K562 (cell line): ENCODE data around the gene SIGLEC6. TPM values are rescaled to one million over a fixed set of nuclear protein-coding genes. Genes with fewer than 3 reads are reported as not detected.

Experiments used
- ZNF444 ChIP-seq: fragments of 250-450 bp; sonication (Bioruptor Pico); IDR thresholded peaks from 2 replicates; pipeline ENCODE4 v1.4.0; 2020; ENCODE audit warnings: mild to moderate bottlenecking, moderate library complexity
- polyA plus RNA-seq, 8 experiments: library from polyadenylated mRNA; depleted of rRNA in 4 of 8; stranded (reverse) in 5 of 8; unstranded in 3 of 8; fragments of >200 nt; fragmentation: Nextera tagmentation in 2 of 8; fragmentation: Illumina TruSeq in 1 of 8; extraction: Ambion mirVana in 2 of 8; extraction: Trizol in 1 of 8; gene quantifications; 2 replicates each; pipeline versions ENCODE4 v1.2.1 to v1.2.3, GENCODE V29; 2011 to 2014; ENCODE audit warnings: inconsistent platforms in 1 of 8, missing spikeins in 1 of 8
- total RNA-seq, 7 experiments: library from RNA; depleted of rRNA in 6 of 7; stranded (reverse); fragments of >200 nt in 6 of 7; fragmentation: Illumina TruSeq in 2 of 7; extraction: Trizol in 2 of 7; gene quantifications; 2 replicates each; pipeline versions ENCODE4 v1.2.1 to v1.2.3, GENCODE V29; 2011 to 2021; ENCODE audit warnings: low replicate concordance in 1 of 7
- TF ChIP-seq, protein P1 (sequence below), 2 experiments: fragments of 450-650 bp; formaldehyde crosslinking in 1 of 2; IDR thresholded peaks; 2 replicates each; pipeline versions ENCODE4 v1.4.0 to v1.6.1; 2014 to 2020; ENCODE audit warnings: mild to moderate bottlenecking in 2 of 2, borderline replicate concordance in 1 of 2, low read depth in 1 of 2
- TF ChIP-seq, protein P2 (sequence below): sonication (generic); formaldehyde crosslinking; IDR thresholded peaks from 2 replicates; pipeline ENCODE4 v1.8.1; 2023; ENCODE audit warnings: missing genetic modification reagents, mild to moderate bottlenecking, borderline replicate concordance
- TF ChIP-seq, protein P3 (sequence below), 2 experiments: fragments of 450-650 bp; conservative IDR thresholded peaks; 2 replicates each; pipeline ENCODE4 v1.6.1; 2017; ENCODE audit warnings: mild to moderate bottlenecking in 2 of 2, moderate library complexity in 2 of 2
- TF ChIP-seq, protein P4 (sequence below): sonication (generic); formaldehyde crosslinking; IDR thresholded peaks from 2 replicates; pipeline ENCODE4 v1.8.0; 2023; ENCODE audit warnings: mild to moderate bottlenecking, missing genetic modification reagents

SIGLEC6 gene
- total and polyA plus RNA-seq, 9 of the 15 experiments (the other 6 are each of a cell fraction or from before 2014, with no cell fraction given), result 0.03 to 17.5 (median 0.71) TPM

DNA sequence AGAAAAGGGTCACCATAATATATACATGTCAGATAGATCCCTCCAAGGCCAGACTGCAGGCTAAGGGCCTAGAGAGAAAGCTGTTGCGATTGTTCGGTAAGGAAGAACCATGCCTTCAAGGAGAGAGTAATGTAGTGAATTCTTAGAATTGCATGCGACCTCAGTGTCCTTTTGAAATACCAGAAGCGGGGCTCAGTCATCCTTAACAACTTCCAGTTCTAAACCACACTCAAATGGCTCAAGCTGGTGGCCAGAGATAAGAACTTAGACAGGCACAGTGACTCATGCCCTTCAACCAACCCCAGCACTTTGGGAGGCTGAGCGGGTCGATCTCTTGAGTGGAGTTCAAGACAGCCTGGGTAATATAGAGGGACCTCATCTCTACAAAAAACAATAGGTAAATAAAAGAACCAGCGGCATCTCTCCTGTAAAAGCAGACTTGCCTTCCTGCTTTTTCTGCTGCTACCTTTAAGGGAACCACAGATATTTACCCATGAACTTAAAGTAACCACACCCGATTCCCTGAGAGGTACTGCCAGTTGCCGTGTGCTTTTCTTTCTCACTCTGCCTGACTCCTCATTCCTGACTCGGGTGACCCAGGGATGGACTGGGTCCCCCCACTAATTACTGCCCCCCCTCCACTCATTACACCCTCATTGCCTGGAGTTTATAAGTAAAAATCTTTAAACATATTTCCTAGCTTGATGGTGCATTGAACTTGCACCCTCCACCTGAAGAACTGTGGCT is 15.4 kb upstream of the SIGLEC6 start (continued):
- TF ChIP-seq, protein P1, sequence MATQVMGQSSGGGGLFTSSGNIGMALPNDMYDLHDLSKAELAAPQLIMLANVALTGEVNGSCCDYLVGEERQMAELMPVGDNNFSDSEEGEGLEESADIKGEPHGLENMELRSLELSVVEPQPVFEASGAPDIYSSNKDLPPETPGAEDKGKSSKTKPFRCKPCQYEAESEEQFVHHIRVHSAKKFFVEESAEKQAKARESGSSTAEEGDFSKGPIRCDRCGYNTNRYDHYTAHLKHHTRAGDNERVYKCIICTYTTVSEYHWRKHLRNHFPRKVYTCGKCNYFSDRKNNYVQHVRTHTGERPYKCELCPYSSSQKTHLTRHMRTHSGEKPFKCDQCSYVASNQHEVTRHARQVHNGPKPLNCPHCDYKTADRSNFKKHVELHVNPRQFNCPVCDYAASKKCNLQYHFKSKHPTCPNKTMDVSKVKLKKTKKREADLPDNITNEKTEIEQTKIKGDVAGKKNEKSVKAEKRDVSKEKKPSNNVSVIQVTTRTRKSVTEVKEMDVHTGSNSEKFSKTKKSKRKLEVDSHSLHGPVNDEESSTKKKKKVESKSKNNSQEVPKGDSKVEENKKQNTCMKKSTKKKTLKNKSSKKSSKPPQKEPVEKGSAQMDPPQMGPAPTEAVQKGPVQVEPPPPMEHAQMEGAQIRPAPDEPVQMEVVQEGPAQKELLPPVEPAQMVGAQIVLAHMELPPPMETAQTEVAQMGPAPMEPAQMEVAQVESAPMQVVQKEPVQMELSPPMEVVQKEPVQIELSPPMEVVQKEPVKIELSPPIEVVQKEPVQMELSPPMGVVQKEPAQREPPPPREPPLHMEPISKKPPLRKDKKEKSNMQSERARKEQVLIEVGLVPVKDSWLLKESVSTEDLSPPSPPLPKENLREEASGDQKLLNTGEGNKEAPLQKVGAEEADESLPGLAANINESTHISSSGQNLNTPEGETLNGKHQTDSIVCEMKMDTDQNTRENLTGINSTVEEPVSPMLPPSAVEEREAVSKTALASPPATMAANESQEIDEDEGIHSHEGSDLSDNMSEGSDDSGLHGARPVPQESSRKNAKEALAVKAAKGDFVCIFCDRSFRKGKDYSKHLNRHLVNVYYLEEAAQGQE (IDR thresholded peaks at IDR 0.05; ENCODE audit: borderline replicate concordance), result peak; percentile 74; the same call in 1 of the 2 replicates
- TF ChIP-seq, protein P1 (CRISPR knock-in tag; IDR thresholded peaks at IDR 0.05; ENCODE audit: low read depth), result no peak
- TF ChIP-seq ZNF444, result no peak
- TF ChIP-seq, protein P2, sequence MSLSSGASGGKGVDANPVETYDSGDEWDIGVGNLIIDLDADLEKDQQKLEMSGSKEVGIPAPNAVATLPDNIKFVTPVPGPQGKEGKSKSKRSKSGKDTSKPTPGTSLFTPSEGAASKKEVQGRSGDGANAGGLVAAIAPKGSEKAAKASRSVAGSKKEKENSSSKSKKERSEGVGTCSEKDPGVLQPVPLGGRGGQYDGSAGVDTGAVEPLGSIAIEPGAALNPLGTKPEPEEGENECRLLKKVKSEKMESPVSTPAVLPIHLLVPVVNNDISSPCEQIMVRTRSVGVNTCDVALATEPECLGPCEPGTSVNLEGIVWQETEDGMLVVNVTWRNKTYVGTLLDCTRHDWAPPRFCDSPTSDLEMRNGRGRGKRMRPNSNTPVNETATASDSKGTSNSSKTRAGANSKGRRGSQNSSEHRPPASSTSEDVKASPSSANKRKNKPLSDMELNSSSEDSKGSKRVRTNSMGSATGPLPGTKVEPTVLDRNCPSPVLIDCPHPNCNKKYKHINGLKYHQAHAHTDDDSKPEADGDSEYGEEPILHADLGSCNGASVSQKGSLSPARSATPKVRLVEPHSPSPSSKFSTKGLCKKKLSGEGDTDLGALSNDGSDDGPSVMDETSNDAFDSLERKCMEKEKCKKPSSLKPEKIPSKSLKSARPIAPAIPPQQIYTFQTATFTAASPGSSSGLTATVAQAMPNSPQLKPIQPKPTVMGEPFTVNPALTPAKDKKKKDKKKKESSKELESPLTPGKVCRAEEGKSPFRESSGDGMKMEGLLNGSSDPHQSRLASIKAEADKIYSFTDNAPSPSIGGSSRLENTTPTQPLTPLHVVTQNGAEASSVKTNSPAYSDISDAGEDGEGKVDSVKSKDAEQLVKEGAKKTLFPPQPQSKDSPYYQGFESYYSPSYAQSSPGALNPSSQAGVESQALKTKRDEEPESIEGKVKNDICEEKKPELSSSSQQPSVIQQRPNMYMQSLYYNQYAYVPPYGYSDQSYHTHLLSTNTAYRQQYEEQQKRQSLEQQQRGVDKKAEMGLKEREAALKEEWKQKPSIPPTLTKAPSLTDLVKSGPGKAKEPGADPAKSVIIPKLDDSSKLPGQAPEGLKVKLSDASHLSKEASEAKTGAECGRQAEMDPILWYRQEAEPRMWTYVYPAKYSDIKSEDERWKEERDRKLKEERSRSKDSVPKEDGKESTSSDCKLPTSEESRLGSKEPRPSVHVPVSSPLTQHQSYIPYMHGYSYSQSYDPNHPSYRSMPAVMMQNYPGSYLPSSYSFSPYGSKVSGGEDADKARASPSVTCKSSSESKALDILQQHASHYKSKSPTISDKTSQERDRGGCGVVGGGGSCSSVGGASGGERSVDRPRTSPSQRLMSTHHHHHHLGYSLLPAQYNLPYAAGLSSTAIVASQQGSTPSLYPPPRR (CRISPR knock-in tag), result no peak; the same call in 1 of the 2 replicates
- TF ChIP-seq, protein P3, sequence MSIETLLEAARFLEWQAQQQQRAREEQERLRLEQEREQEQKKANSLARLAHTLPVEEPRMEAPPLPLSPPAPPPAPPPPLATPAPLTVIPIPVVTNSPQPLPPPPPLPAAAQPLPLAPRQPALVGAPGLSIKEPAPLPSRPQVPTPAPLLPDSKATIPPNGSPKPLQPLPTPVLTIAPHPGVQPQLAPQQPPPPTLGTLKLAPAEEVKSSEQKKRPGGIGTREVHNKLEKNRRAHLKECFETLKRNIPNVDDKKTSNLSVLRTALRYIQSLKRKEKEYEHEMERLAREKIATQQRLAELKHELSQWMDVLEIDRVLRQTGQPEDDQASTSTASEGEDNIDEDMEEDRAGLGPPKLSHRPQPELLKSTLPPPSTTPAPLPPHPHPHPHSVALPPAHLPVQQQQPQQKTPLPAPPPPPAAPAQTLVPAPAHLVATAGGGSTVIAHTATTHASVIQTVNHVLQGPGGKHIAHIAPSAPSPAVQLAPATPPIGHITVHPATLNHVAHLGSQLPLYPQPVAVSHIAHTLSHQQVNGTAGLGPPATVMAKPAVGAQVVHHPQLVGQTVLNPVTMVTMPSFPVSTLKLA (conservative IDR thresholded peaks at IDR 0.05), result peak; percentile 67 to 90
- TF ChIP-seq, protein P4, sequence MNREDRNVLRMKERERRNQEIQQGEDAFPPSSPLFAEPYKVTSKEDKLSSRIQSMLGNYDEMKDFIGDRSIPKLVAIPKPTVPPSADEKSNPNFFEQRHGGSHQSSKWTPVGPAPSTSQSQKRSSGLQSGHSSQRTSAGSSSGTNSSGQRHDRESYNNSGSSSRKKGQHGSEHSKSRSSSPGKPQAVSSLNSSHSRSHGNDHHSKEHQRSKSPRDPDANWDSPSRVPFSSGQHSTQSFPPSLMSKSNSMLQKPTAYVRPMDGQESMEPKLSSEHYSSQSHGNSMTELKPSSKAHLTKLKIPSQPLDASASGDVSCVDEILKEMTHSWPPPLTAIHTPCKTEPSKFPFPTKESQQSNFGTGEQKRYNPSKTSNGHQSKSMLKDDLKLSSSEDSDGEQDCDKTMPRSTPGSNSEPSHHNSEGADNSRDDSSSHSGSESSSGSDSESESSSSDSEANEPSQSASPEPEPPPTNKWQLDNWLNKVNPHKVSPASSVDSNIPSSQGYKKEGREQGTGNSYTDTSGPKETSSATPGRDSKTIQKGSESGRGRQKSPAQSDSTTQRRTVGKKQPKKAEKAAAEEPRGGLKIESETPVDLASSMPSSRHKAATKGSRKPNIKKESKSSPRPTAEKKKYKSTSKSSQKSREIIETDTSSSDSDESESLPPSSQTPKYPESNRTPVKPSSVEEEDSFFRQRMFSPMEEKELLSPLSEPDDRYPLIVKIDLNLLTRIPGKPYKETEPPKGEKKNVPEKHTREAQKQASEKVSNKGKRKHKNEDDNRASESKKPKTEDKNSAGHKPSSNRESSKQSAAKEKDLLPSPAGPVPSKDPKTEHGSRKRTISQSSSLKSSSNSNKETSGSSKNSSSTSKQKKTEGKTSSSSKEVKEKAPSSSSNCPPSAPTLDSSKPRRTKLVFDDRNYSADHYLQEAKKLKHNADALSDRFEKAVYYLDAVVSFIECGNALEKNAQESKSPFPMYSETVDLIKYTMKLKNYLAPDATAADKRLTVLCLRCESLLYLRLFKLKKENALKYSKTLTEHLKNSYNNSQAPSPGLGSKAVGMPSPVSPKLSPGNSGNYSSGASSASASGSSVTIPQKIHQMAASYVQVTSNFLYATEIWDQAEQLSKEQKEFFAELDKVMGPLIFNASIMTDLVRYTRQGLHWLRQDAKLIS (CRISPR knock-in tag), result peak; percentile 68
